GM23248 (cell line): Measurements from ENCODE around the gene SPDYC.

Experiments used
- EZH2 ChIP-seq: fragments of 200-600 bp; sonication (generic); IDR thresholded peaks from 2 replicates; pipeline ENCODE4 v1.6.1; 2018; ENCODE audit warnings: antibody characterized with exemption, mild to moderate bottlenecking; ENCODE audit not compliant: insufficient read depth, poor library complexity, severe bottlenecking
- EZH2phosphoT487 ChIP-seq: fragments of 200-600 bp; sonication (generic); IDR thresholded peaks from 2 replicates; pipeline ENCODE4 v1.6.1; 2018; ENCODE audit warnings: antibody characterized with exemption, moderate library complexity, mild to moderate bottlenecking, low read depth; ENCODE audit not compliant: insufficient read depth

DNA sequence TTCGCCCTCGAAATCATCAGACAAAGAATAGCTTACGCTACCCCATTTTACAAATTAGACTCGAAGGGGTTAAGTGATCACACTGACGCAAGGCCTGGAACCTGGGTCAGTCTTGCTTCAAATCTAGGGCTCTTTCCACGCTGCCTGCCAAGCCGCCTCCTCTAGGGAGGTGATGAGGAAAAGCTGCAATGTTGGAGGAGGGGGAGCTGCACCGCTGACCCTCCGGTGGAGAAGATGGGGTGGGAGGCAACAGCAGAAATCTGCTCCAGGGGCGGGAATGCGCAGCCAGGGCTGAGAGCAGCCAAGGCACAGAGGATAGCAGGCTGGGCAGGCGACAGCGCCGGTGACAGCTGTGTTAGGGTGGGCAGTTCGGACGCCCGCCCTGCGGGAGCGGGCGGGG lies 36.3 kb upstream of the SPDYC start:
- TF ChIP-seq EZH2 = no peak
- TF ChIP-seq EZH2phosphoT487 = no peak
